ENCODE data around the gene SSNA1.
A peak's percentile ranks its signal among the peaks of the same experiment; 100 is the strongest.

DNA sequence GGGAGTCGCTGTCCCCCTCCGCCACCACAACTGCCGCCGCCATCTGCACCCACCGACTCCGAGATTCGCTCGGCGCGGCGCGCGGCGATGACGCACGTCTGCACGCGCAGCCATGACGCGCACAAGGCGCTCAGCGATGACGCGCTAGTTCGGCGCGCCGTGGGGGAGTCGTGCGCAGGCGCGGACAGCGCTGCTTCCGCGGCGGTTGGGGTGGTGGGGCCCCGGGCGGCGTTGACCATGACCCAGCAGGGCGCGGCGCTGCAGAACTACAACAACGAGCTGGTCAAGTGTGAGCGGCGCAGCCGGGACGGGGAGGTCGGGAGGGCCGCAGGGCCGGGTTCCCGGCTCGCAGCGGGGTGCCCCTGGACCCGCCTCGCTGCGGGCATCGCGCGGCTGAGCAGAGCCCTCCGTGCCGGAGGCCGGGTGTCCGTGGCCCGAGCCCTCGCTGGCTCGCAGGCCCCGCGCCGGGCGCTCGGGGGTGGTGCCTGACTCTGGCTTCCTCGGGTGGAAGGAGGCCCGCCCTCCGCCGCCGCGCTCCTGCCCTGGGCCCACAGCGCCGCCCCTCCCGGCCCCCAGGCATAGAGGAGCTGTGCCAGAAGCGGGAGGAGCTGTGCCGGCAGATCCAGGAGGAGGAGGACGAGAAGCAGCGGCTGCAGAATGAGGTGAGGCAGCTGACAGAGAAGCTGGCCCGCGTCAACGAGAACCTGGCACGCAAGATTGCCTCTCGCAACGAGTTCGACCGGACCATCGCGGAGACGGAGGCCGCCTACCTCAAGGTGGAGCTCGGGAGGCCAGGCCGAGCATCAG, at the start of gene SSNA1, which contains the start of gene ANAPC2:
- TF ChIP-seq, protein P1, sequence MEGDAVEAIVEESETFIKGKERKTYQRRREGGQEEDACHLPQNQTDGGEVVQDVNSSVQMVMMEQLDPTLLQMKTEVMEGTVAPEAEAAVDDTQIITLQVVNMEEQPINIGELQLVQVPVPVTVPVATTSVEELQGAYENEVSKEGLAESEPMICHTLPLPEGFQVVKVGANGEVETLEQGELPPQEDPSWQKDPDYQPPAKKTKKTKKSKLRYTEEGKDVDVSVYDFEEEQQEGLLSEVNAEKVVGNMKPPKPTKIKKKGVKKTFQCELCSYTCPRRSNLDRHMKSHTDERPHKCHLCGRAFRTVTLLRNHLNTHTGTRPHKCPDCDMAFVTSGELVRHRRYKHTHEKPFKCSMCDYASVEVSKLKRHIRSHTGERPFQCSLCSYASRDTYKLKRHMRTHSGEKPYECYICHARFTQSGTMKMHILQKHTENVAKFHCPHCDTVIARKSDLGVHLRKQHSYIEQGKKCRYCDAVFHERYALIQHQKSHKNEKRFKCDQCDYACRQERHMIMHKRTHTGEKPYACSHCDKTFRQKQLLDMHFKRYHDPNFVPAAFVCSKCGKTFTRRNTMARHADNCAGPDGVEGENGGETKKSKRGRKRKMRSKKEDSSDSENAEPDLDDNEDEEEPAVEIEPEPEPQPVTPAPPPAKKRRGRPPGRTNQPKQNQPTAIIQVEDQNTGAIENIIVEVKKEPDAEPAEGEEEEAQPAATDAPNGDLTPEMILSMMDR (IDR thresholded peaks at IDR 0.05): peak; percentile 49
- no peak for TF ChIP-seq EZH2 (IDR thresholded peaks at IDR 0.05; ENCODE audit: borderline replicate concordance, insufficient read depth, low read depth, low read length, poor library complexity, severe bottlenecking)
